ENCODE results near the gene SHC2.

SHC2 gene

GRCh38 chr19:506404-507285, 45.8 kb upstream of the SHC2 start (continued):
- TF ChIP-seq ZNF692 (tag by site-specific recombination; IDR thresholded peaks at IDR 0.05) (peak; percentile 64; the same call in 1 of the 2 replicates), ZFP69B (tag by site-specific recombination; IDR thresholded peaks at IDR 0.05) (peak; percentile 53; the same call in 1 of the 2 replicates), ZBTB20 (tag by site-specific recombination; IDR thresholded peaks at IDR 0.05) (peak; percentile 87), KLF1 (tag by site-specific recombination; IDR thresholded peaks at IDR 0.05) (peak; percentile 30; the same call in 1 of the 2 replicates), ZNF2 (tag by site-specific recombination; IDR thresholded peaks at IDR 0.05) (peak; percentile 95), HOXD13 (CRISPR knock-in tag; IDR thresholded peaks at IDR 0.05; ENCODE audit: borderline replicate concordance) (no peak), OSR2 (tag by site-specific recombination; IDR thresholded peaks at IDR 0.05) (peak; percentile 13; the same call in 1 of the 2 replicates), KLF9 (tag by site-specific recombination; IDR thresholded peaks at IDR 0.05; ENCODE audit: low read depth) (0 out of 2 replicates have a peak, but pooled peaks have one; percentile 21), KLF8 (tag by site-specific recombination; IDR thresholded peaks at IDR 0.05) (0 out of 2 replicates have a peak, but pooled peaks have one; percentile 33), BCL11A (tag by site-specific recombination; IDR thresholded peaks at IDR 0.05; ENCODE audit: low read depth) (0 out of 2 replicates have a peak, but pooled peaks have one; percentile 16), ZNF704 (tag by site-specific recombination; IDR thresholded peaks at IDR 0.05) (no peak), PBX3 (CRISPR knock-in tag; IDR thresholded peaks at IDR 0.05) (peak; percentile 73; the same call in 1 of the 2 replicates), KLF10 (tag by site-specific recombination; IDR thresholded peaks at IDR 0.05) (0 out of 2 replicates have a peak, but pooled peaks have one; percentile 17), GLIS2 (tag by site-specific recombination; IDR thresholded peaks at IDR 0.05) (peak; percentile 57; the same call in 1 of the 2 replicates), SP2 (tag by site-specific recombination; IDR thresholded peaks at IDR 0.05) (peak; percentile 53), ZNF660 (tag by site-specific recombination; IDR thresholded peaks at IDR 0.05) (peak; percentile 90), EGR2 (tag by site-specific recombination; IDR thresholded peaks at IDR 0.05; ENCODE audit: low read depth) (no peak), ZNF626 (tag by site-specific recombination; IDR thresholded peaks at IDR 0.05) (no peak), ZBTB21 (tag by site-specific recombination; IDR thresholded peaks at IDR 0.05) (0 out of 2 replicates have a peak, but pooled peaks have one; percentile 14), WT1 (tag by site-specific recombination; IDR thresholded peaks at IDR 0.05) (no peak), ZNF560 (tag by site-specific recombination; IDR thresholded peaks at IDR 0.05; ENCODE audit: borderline replicate concordance) (no peak), GLIS1 (tag by site-specific recombination; IDR thresholded peaks at IDR 0.05) (peak; percentile 60), ZSCAN5A (tag by site-specific recombination; IDR thresholded peaks at IDR 0.05) (peak; percentile 72; the same call in 1 of the 2 replicates), SP3 (tag by site-specific recombination; IDR thresholded peaks at IDR 0.05) (peak; percentile 43; the same call in 1 of the 2 replicates), HIC1 (tag by site-specific recombination; IDR thresholded peaks at IDR 0.05) (peak; percentile 95), ZNF843 (tag by site-specific recombination; IDR thresholded peaks at IDR 0.05) (no peak), ZSCAN30 (tag by site-specific recombination; IDR thresholded peaks at IDR 0.05) (peak; percentile 43; the same call in 1 of the 2 replicates), CTCF (tag by site-specific recombination; IDR thresholded peaks at IDR 0.05) (peak; percentile 99), ZNF37A (tag by site-specific recombination; IDR thresholded peaks at IDR 0.05) (no peak), ZBTB8A (tag by site-specific recombination; IDR thresholded peaks at IDR 0.05) (peak; percentile 18; the same call in 1 of the 2 replicates), FEZF1 (tag by site-specific recombination; IDR thresholded peaks at IDR 0.05) (peak; percentile 96)

All from HEK293 (cell line).